ENCODE results near the gene RAP1GDS1. TPM values are rescaled to one million over a fixed set of nuclear protein-coding genes. Genes with fewer than 3 reads are reported as not detected.
"Not testable (repeated sequence)": the region's sequence is repeated elsewhere in the genome, so short reads cannot be mapped to it uniquely, and the experiment has no call there.

RAP1GDS1 gene
- total RNA-seq, 2 donors from 2014 or later, result 32.7 to 36.2 TPM

- intact Hi-C loops (cut with DNase I, micrococcal nuclease), result no loop called here
- no peak for DNase-seq
- ATAC-seq, result peak; percentile 86
Observed at GRCh38 chr4:98283219-98284189, 22.3 kb downstream of the RAP1GDS1 start.

- DNase-seq (no peak), ATAC-seq (peak; percentile 32)
- intact Hi-C loops (cut with DNase I, micrococcal nuclease), result no loop called here
Observed at GRCh38 chr4:98284640-98285046, 23.5 kb downstream of the RAP1GDS1 start.

- ATAC-seq (no peak), DNase-seq (no peak)
- intact Hi-C loops (cut with DNase I, micrococcal nuclease), result no loop called here
Observed at GRCh38 chr4:98285676-98286075, 24.5 kb downstream of the RAP1GDS1 start.

GRCh38 chr4:98287328-98287727, 26.1 kb downstream of the RAP1GDS1 start:
- ATAC-seq, result no peak
- no peak for DNase-seq

GRCh38 chr4:98288671-98289070, 27.5 kb downstream of the RAP1GDS1 start:
- intact Hi-C loops (cut with DNase I, micrococcal nuclease); ATAC-seq; DNase-seq: not testable (repeated sequence)

More at GRCh38 chr4:98287328-98287727, 26.1 kb downstream of the RAP1GDS1 start:
- intact Hi-C loops (cut with DNase I, micrococcal nuclease), result no loop called here

GRCh38 chr4:98289375-98289774, 28.2 kb downstream of the RAP1GDS1 start:
- ATAC-seq (no peak), DNase-seq (no peak)
- intact Hi-C loops (cut with DNase I, micrococcal nuclease), result no loop called here

- DNase-seq (no peak), ATAC-seq (no peak)
- intact Hi-C loops (cut with DNase I, micrococcal nuclease), result no loop called here
Observed at GRCh38 chr4:98290511-98290910, 29.3 kb downstream of the RAP1GDS1 start.

- no peak for DNase-seq
Observed at GRCh38 chr4:98293104-98293887, 32.1 kb downstream of the RAP1GDS1 start.

GRCh38 chr4:98298022-98298421, 36.8 kb downstream of the RAP1GDS1 start:
- ATAC-seq (no peak), DNase-seq (no peak)
- intact Hi-C loops (cut with DNase I, micrococcal nuclease), result no loop called here

More at GRCh38 chr4:98293104-98293887, 32.1 kb downstream of the RAP1GDS1 start:
- intact Hi-C loops (cut with DNase I, micrococcal nuclease), result no loop called here
- ATAC-seq, result no peak

- ATAC-seq (no peak), DNase-seq (no peak)
- intact Hi-C loops (cut with DNase I, micrococcal nuclease), result no loop called here
Observed at GRCh38 chr4:98300706-98301105, 39.5 kb downstream of the RAP1GDS1 start.

GRCh38 chr4:98305576-98305975, 44.4 kb downstream of the RAP1GDS1 start:
- ATAC-seq, result no peak
- intact Hi-C loops (cut with DNase I, micrococcal nuclease), result no loop called here

GRCh38 chr4:98310867-98311266, 49.7 kb downstream of the RAP1GDS1 start:
- intact Hi-C loops (cut with DNase I, micrococcal nuclease), result no loop called here
- no peak for ATAC-seq
- DNase-seq, result no peak

More at GRCh38 chr4:98305576-98305975, 44.4 kb downstream of the RAP1GDS1 start:
- no peak for DNase-seq

GRCh38 chr4:98311656-98312055, 50.5 kb downstream of the RAP1GDS1 start:
- DNase-seq (no peak), ATAC-seq (no peak)
- intact Hi-C loops (cut with DNase I, micrococcal nuclease), result no loop called here

- ATAC-seq (no peak), DNase-seq (no peak)
- intact Hi-C loops (cut with DNase I, micrococcal nuclease), result no loop called here
Observed at GRCh38 chr4:98314791-98315565, 53.8 kb downstream of the RAP1GDS1 start.

- intact Hi-C loops (cut with DNase I, micrococcal nuclease), result no loop called here
- ATAC-seq (no peak), DNase-seq (no peak)
Observed at GRCh38 chr4:98318521-98318920, 57.3 kb downstream of the RAP1GDS1 start.

- intact Hi-C loops (cut with DNase I, micrococcal nuclease), result no loop called here
- ATAC-seq, result no peak
- no peak for DNase-seq
Observed at GRCh38 chr4:98319021-98319420, 57.8 kb downstream of the RAP1GDS1 start.

GRCh38 chr4:98326168-98326567, 65.0 kb downstream of the RAP1GDS1 start:
- intact Hi-C loops (cut with DNase I, micrococcal nuclease), result no loop called here
- ATAC-seq (no peak), DNase-seq (no peak)

- no peak for DNase-seq
- no peak for ATAC-seq
- intact Hi-C loops (cut with DNase I, micrococcal nuclease), result no loop called here
Observed at GRCh38 chr4:98327694-98328093, 66.5 kb downstream of the RAP1GDS1 start.
